PC-9 (cell line): Measurements from ENCODE around the gene MORF4L1. TPM values are rescaled to one million over a fixed set of nuclear protein-coding genes. Genes with fewer than 3 reads are reported as not detected.
"Not testable (repeated sequence)": the region's sequence is repeated elsewhere in the genome, so short reads cannot be mapped to it uniquely, and the experiment has no call there.

Source experiments
- BruUV-seq: library from RNA; stranded (reverse); fragments of 400-500 nt; replicated peaks from 2 replicates; lab custom pipeline; 2021; lab: Mats Ljungman, UMichigan
- CTCF ChIA-PET: fragments of 300-600 bp; sonication (Branson Sonifier 250); formaldehyde crosslinking; loops from one replicate; lab custom pipeline; 2022; ENCODE audit warnings: antibody characterized with exemption; lab: Charles Lee
- POLR2A ChIA-PET: fragments of 300-600 bp; sonication (Branson Sonifier 250); formaldehyde crosslinking; loops from one replicate; lab custom pipeline; 2022; ENCODE audit warnings: antibody characterized with exemption; ENCODE audit not compliant: unreplicated experiment; lab: Charles Lee
- DNase-seq, 2 experiments: peaks; one replicate each; pipeline versions ENCODE4 v3.0.0 to v3.0.0-alpha.2; 2015 to 2022; ENCODE audit warnings: mixed read lengths in 1 of 2
- H2AFZ ChIP-seq: fragments of 200-600 bp; sonication (generic); 2 replicates; pipeline ENCODE4 v1.8.1; 2017; ENCODE audit warnings: antibody characterized with exemption
- H3F3A ChIP-seq: fragments of 200-600 bp; sonication (generic); 2 replicates; pipeline ENCODE4 v1.8.1; 2017; ENCODE audit warnings: antibody characterized with exemption, mild to moderate bottlenecking, low read depth; ENCODE audit not compliant: insufficient read depth
- H3K27ac ChIP-seq: fragments of 200-600 bp; sonication (generic); 2 replicates; pipeline ENCODE4 v1.6.1; 2016; ENCODE audit warnings: mixed run types
- H3K27me3 ChIP-seq: fragments of 200-600 bp; sonication (generic); 2 replicates; pipeline ENCODE4 v1.6.1; 2016; ENCODE audit warnings: low read depth, mixed run types; ENCODE audit not compliant: insufficient read depth
- H3K36me3 ChIP-seq: fragments of 200-600 bp; sonication (generic); 2 replicates; pipeline ENCODE4 v1.6.1; 2016; ENCODE audit warnings: low read depth, mixed run types
- H3K4me1 ChIP-seq: fragments of 200-600 bp; sonication (generic); replicated peaks from 2 replicates; pipeline ENCODE4 v1.6.1; 2016; ENCODE audit warnings: mixed run types; ENCODE audit not compliant: insufficient read depth
- H3K4me2 ChIP-seq: fragments of 200-600 bp; sonication (generic); 2 replicates; pipeline ENCODE4 v1.6.1; 2017; ENCODE audit warnings: mixed run types
- H3K4me3 ChIP-seq: fragments of 200-600 bp; sonication (generic); 2 replicates; pipeline ENCODE4 v1.6.1; 2016; ENCODE audit warnings: mixed run types
- H3K79me2 ChIP-seq: fragments of 200-600 bp; sonication (generic); 2 replicates; pipeline ENCODE4 v1.6.1; 2017; ENCODE audit warnings: low read depth, mixed run types
- H3K9me2 ChIP-seq: fragments of 200-600 bp; sonication (generic); 2 replicates; pipeline ENCODE4 v1.8.1; 2017; ENCODE audit warnings: mild to moderate bottlenecking; ENCODE audit not compliant: insufficient read depth
- H3K9me3 ChIP-seq: fragments of 200-600 bp; sonication (generic); 2 replicates; pipeline ENCODE4 v1.8.1; 2016; ENCODE audit warnings: low read depth; ENCODE audit not compliant: insufficient read depth
- H4K20me1 ChIP-seq: fragments of 200-600 bp; sonication (generic); 2 replicates; pipeline ENCODE4 v1.8.1; 2017; ENCODE audit not compliant: insufficient read depth
- EZH2 ChIP-seq: fragments of 200-600 bp; sonication (generic); IDR thresholded peaks from 2 replicates; pipeline ENCODE4 v1.8.0; 2017; ENCODE audit warnings: antibody characterized with exemption, low read depth
- intact Hi-C: fragments of 100-400 bp; cut with micrococcal nuclease; formaldehyde crosslinking; loops from one replicate; pipeline ENCODE4 v1.10.0; 2022; ENCODE audit not compliant: unreplicated experiment
- total RNA-seq: library from RNA; stranded (reverse); gene quantifications from 2 replicates; pipeline ENCODE4 v1.2.3, GENCODE V29; 2021
- TF ChIP-seq, protein P1 (sequence below): fragments of 200-600 bp; sonication (generic); conservative IDR thresholded peaks from 2 replicates; pipeline ENCODE4 v1.6.1; 2017; ENCODE audit warnings: mixed run types, antibody characterized with exemption, mild to moderate bottlenecking, moderate library complexity

Gene MORF4L1
- total RNA-seq, 1 experiment from 2014 or later: 282 TPM

DNA sequence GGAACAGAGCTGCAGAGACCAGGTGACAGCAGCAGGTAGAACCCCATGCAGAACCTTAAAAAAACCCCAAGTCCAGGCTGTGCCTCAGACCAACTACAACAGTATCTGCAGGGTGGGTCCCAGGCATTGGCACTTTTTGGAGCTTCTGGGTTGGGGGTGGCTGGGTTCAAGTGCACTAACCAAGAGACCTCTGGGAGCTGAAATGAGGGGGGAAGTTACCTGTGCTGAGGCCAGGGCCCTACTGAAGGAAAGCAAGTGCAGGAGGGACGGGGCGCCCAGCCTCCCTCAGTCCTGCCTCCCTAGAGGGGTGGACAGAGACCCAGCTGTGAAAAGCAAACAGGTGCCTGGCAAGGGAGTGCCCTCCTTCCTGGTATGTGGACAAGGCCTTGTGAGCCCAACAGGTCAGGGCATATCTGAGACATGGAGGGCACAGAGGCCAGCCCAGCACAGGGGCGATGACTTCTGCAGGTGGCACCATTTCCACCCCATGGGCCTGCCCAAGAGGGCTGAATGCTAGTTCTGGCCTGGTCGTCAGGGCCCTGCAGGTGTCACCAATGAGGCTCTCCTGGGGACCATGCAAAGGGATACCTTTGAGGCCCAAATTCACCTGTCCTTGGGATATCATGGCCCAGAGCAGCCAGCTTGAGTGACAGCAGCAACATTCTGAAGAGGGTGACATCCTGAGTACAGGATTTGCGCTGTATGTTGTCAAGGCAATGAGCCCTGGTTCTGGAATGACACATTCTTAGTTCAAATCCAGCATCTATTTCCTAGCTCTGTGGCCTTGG lies 53.5 kb downstream of the MORF4L1 start:
- Histone ChIP-seq H3K4me3 (no peak overlapping the region), H3K9me3 (no peaks in the 10 kb centered on the region), H3K27me3 (no peaks in the 10 kb centered on the region), H3K27ac (no peak overlapping the region), H3K4me1 (peaks cover 15% of the 10 kb centered on the region), H3K36me3 (0 out of 2 replicates have a peak, but pooled peaks cover 6% of the 10 kb centered on the region), H3F3A (peaks cover 12% of the 10 kb centered on the region), H4K20me1 (no peaks in the 10 kb centered on the region), H3K9me2 (no peaks in the 10 kb centered on the region), H3K4me2 (no peak overlapping the region), H3K79me2 (no peaks in the 10 kb centered on the region), H2AFZ (no peak overlapping the region)
- intact Hi-C loops: loop anchor here (5.0 kb wide), 1 partner anchor 256 kb away; no protein-coding TSS in a partner anchor
- BruUV-seq: no TSS peak
- TF ChIP-seq, protein P1, sequence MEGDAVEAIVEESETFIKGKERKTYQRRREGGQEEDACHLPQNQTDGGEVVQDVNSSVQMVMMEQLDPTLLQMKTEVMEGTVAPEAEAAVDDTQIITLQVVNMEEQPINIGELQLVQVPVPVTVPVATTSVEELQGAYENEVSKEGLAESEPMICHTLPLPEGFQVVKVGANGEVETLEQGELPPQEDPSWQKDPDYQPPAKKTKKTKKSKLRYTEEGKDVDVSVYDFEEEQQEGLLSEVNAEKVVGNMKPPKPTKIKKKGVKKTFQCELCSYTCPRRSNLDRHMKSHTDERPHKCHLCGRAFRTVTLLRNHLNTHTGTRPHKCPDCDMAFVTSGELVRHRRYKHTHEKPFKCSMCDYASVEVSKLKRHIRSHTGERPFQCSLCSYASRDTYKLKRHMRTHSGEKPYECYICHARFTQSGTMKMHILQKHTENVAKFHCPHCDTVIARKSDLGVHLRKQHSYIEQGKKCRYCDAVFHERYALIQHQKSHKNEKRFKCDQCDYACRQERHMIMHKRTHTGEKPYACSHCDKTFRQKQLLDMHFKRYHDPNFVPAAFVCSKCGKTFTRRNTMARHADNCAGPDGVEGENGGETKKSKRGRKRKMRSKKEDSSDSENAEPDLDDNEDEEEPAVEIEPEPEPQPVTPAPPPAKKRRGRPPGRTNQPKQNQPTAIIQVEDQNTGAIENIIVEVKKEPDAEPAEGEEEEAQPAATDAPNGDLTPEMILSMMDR: no peak
- no peak for TF ChIP-seq EZH2
- CTCF ChIA-PET: no interaction called here
- no peak for DNase-seq
- POLR2A ChIA-PET: no interaction called here

DNA sequence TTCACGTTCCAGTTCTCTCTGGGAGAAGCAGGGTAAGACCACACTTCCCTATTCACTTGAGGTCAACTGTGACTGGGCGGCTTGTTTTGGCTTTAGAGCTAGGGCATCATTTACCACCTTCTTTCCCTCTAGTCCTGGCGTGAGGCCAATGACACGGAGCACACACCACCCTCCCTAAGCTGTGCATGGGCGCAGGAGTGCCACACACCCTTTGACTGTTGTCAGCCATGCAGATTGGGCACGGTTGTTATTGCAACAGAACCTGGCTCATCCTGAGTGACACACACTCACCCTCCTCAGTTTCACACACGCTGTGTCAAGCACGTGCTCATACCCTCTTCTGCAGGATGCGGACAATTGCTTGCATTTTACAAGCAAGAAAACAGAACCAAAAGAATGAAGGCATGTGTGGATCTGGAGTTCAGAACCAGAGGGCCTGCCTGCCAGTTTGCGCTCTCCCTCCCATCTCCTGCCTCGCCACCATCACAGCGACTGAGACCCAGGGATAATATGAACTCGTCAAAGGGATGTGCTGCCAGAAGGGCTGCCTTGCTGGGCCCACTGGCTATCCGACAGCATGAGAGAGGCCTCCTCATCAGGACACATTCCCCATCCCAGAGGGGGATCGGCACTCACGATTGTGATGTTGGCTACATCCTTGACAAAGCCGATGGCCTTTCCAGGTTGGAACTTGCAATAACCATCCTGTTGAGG lies 54.5 kb downstream of the MORF4L1 start:
- Histone ChIP-seq H3K4me1 (peaks cover 22% of the 10 kb centered on the region), H3K27me3 (no peaks in the 10 kb centered on the region), H4K20me1 (no peaks in the 10 kb centered on the region), H3K4me3 (no peak overlapping the region), H3K4me2 (no peak overlapping the region), H3K79me2 (no peaks in the 10 kb centered on the region), H3K9me2 (no peaks in the 10 kb centered on the region), H3F3A (peaks cover 21% of the 10 kb centered on the region), H3K27ac (no peak overlapping the region), H2AFZ (no peak overlapping the region), H3K36me3 (0 out of 2 replicates have a peak, but pooled peaks cover 6% of the 10 kb centered on the region), H3K9me3 (no peaks in the 10 kb centered on the region)
- TF ChIP-seq, protein P1: no peak
- TF ChIP-seq EZH2: no peak
- POLR2A ChIA-PET: no interaction called here
- DNase-seq: no peak
- intact Hi-C loops: loop anchor here (5.0 kb wide), 1 partner anchor 255 kb away; no protein-coding TSS in a partner anchor
- CTCF ChIA-PET: no interaction called here
- no TSS peak for BruUV-seq

DNA sequence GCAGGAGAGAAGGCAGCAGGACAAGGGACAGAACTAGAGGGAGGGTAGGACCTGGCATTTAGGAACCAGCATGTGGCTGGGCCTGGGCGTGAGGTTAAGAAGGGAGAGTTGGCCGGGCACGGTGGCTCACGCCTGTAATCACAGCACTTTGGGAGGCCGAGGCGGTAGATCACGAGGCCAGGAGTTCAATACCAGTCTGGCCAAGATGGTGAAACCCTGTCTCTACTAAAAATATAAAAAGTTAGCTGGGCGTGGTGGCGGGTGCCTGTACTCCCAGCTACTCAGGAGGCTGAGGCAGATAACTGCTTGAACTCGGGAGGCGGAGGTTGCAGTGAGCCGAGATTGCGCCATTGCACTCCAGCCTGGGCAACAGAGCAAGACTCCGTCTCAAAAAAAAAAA lies 55.5 kb downstream of the MORF4L1 start:
- intact Hi-C loops: loop anchor here (5.0 kb wide), 1 partner anchor 254 kb away; no protein-coding TSS in a partner anchor
- H3K27ac ChIP-seq, POLR2A ChIA-PET, H4K20me1 ChIP-seq, H3K4me3 ChIP-seq, H3K36me3 ChIP-seq, DNase-seq, H3K4me2 ChIP-seq, H3K79me2 ChIP-seq, H3K27me3 ChIP-seq, BruUV-seq, H3K9me2 ChIP-seq, H2AFZ ChIP-seq, H3K9me3 ChIP-seq: not testable (repeated sequence)
- Histone ChIP-seq H3K4me1 (peaks cover 22% of the 10 kb centered on the region), H3F3A (peaks cover 25% of the 10 kb centered on the region)
- CTCF ChIA-PET: interaction anchor here (0.7 kb wide), 1 partner anchor 1594 kb away, joined by 4 read pairs; no protein-coding TSS in a partner anchor
